ENCODE results near the gene PRRT3. TPM values are rescaled to one million over a fixed set of nuclear protein-coding genes. Genes with fewer than 3 reads are reported as not detected.

Gene PRRT3
- total and polyA plus RNA-seq, 9 of the 15 experiments (the other 6 are each of a cell fraction or from before 2014, with no cell fraction given): 0.06 to 1.9 (median 1.2) TPM

DNA sequence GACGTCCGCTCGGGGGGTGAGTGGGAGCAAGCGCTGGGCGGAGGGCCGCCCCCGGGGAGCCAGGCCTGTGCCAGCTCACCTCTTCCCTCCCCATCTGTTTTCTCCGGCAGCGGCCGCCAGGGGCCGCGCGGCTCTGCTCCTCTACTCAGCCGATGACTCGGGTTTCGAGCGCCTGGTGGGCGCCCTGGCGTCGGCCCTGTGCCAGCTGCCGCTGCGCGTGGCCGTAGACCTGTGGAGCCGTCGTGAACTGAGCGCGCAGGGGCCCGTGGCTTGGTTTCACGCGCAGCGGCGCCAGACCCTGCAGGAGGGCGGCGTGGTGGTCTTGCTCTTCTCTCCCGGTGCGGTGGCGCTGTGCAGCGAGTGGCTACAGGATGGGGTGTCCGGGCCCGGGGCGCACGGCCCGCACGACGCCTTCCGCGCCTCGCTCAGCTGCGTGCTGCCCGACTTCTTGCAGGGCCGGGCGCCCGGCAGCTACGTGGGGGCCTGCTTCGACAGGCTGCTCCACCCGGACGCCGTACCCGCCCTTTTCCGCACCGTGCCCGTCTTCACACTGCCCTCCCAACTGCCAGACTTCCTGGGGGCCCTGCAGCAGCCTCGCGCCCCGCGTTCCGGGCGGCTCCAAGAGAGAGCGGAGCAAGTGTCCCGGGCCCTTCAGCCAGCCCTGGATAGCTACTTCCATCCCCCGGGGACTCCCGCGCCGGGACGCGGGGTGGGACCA lies 19.2 kb downstream of the PRRT3 start (continued):
- TF ChIP-seq CREB3L1 (IDR thresholded peaks at IDR 0.05; ENCODE audit: borderline replicate concordance, low read depth) (peak; percentile 90; the same call in 1 of the 2 replicates), ZNF133 (CRISPR knock-in tag; IDR thresholded peaks at IDR 0.05) (no peak), KLF1 (tag; IDR thresholded peaks at IDR 0.05) (no peak; the same call in 1 of the 2 replicates), ZFPM2 (CRISPR knock-in tag; IDR thresholded peaks at IDR 0.05) (no peak), ZNF655 (CRISPR knock-in tag; IDR thresholded peaks at IDR 0.05) (no peak), ZNF318 (IDR thresholded peaks at IDR 0.05; ENCODE audit: borderline replicate concordance in 1 of 2, low read depth in 1 of 2) (no peak), CHAMP1 (IDR thresholded peaks at IDR 0.05) (no peak), MTA3 (IDR thresholded peaks at IDR 0.05; ENCODE audit: borderline replicate concordance) (peak; percentile 93; the same call in 1 of the 2 replicates), NRF1 (conservative IDR thresholded peaks at IDR 0.05 in 1 of 2, IDR thresholded peaks at IDR 0.05 in 1 of 2) (peak; percentile 50 to 65; a peak in 3 of 4 replicates), SAFB2 (IDR thresholded peaks at IDR 0.05; ENCODE audit: borderline replicate concordance, low read depth, low read length, severe bottlenecking) (no peak)
- TF ChIP-seq, protein P1, sequence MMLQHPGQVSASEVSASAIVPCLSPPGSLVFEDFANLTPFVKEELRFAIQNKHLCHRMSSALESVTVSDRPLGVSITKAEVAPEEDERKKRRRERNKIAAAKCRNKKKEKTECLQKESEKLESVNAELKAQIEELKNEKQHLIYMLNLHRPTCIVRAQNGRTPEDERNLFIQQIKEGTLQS (IDR thresholded peaks at IDR 0.05): no peak
- TF ChIP-seq, protein P1 (CRISPR knock-in tag; conservative IDR thresholded peaks at IDR 0.05): no peak

Measured in K562 (cell line).